Adipocyte (in vitro differentiated cells): Measurements from ENCODE around the gene IRAK1.
A peak's percentile ranks its signal among the peaks of the same experiment; 100 is the strongest.

Experiments
- DNase-seq: peaks from one replicate; pipeline ENCODE4 v3.0.0-alpha.2; 2015; ENCODE audit warnings: low read depth
- H3K27me3 ChIP-seq: replicated peaks from 2 replicates; pipeline ENCODE4 v1.7.0; 2013; ENCODE audit warnings: mild to moderate bottlenecking, low read length, moderate library complexity; ENCODE audit not compliant: control insufficient read depth, insufficient read depth
- H3K36me3 ChIP-seq: 2 replicates; pipeline ENCODE4 v1.7.0; 2013; ENCODE audit warnings: low read length, mild to moderate bottlenecking, moderate library complexity; ENCODE audit not compliant: control insufficient read depth, insufficient read depth, severe bottlenecking
- H3K4me1 ChIP-seq: 2 replicates; pipeline ENCODE4 v1.7.0; 2013; ENCODE audit warnings: mild to moderate bottlenecking, low read length, moderate library complexity; ENCODE audit not compliant: control insufficient read depth, insufficient read depth
- H3K4me3 ChIP-seq: 2 replicates; pipeline ENCODE4 v1.7.0; 2013; ENCODE audit warnings: mild to moderate bottlenecking, low read length, moderate library complexity
- H3K9ac ChIP-seq: 2 replicates; pipeline ENCODE4 v1.7.0; 2013; ENCODE audit warnings: mild to moderate bottlenecking, low read length, moderate library complexity
- H3K9me3 ChIP-seq: 2 replicates; pipeline ENCODE4 v1.7.0; 2013; ENCODE audit warnings: mild to moderate bottlenecking, low read length, moderate library complexity; ENCODE audit not compliant: control insufficient read depth

Gene IRAK1

GRCh38 chrX:153967536-153968224, 52.0 kb downstream of the IRAK1 start:
- no peaks in the 10 kb centered on the region for H3K9me3 ChIP-seq
- H3K4me3 ChIP-seq: peak overlapping the region; percentile 3
- no peaks in the 10 kb centered on the region for H3K27me3 ChIP-seq
- DNase-seq: no peak
- H3K9ac ChIP-seq: peak overlapping the region; percentile 100
- H3K36me3 ChIP-seq: peaks cover 10% of the 10 kb centered on the region
- H3K4me1 ChIP-seq: peaks cover 32% of the 10 kb centered on the region

- peaks cover 32% of the 10 kb centered on the region for H3K4me1 ChIP-seq
- H3K9me3 ChIP-seq: no peaks in the 10 kb centered on the region
- H3K4me3 ChIP-seq: no peak overlapping the region
- no peak overlapping the region for H3K9ac ChIP-seq
- no peaks in the 10 kb centered on the region for H3K27me3 ChIP-seq
- H3K36me3 ChIP-seq: peaks cover 17% of the 10 kb centered on the region
- no peak for DNase-seq
These were observed 52.7 kb downstream of the IRAK1 start for GRCh38 chrX:153966841-153967535.

- peaks cover 24% of the 10 kb centered on the region for H3K36me3 ChIP-seq
- DNase-seq: no peak
These were observed 53.4 kb downstream of the IRAK1 start for GRCh38 chrX:153966283-153966688.

GRCh38 chrX:153965406-153965805, 54.3 kb downstream of the IRAK1 start:
- Histone ChIP-seq H3K4me3 (no peak overlapping the region), H3K9ac (no peak overlapping the region), H3K36me3 (peaks cover 33% of the 10 kb centered on the region), H3K27me3 (no peaks in the 10 kb centered on the region), H3K4me1 (peaks cover 32% of the 10 kb centered on the region), H3K9me3 (no peaks in the 10 kb centered on the region)
- DNase-seq: no peak

More at GRCh38 chrX:153966283-153966688, 53.4 kb downstream of the IRAK1 start:
- Histone ChIP-seq H3K4me1 (peaks cover 32% of the 10 kb centered on the region), H3K9me3 (no peaks in the 10 kb centered on the region), H3K4me3 (no peak overlapping the region), H3K27me3 (no peaks in the 10 kb centered on the region), H3K9ac (no peak overlapping the region)

GRCh38 chrX:153964105-153964504, 55.6 kb downstream of the IRAK1 start:
- Histone ChIP-seq H3K27me3 (no peaks in the 10 kb centered on the region), H3K9ac (no peak overlapping the region), H3K36me3 (peaks cover 46% of the 10 kb centered on the region), H3K4me3 (no peak overlapping the region), H3K9me3 (no peaks in the 10 kb centered on the region), H3K4me1 (peaks cover 28% of the 10 kb centered on the region)
- no peak for DNase-seq

- DNase-seq: no peak
- Histone ChIP-seq H3K36me3 (peaks cover 52% of the 10 kb centered on the region), H3K9ac (no peak overlapping the region)
These were observed 56.2 kb downstream of the IRAK1 start for GRCh38 chrX:153963546-153963945.

GRCh38 chrX:153961292-153961691, 58.4 kb downstream of the IRAK1 start:
- Histone ChIP-seq H3K9ac (no peak overlapping the region), H3K36me3 (peaks cover 74% of the 10 kb centered on the region), H3K4me3 (no peak overlapping the region), H3K9me3 (no peaks in the 10 kb centered on the region), H3K4me1 (peaks cover 3% of the 10 kb centered on the region), H3K27me3 (no peaks in the 10 kb centered on the region)
- DNase-seq: no peak

More at GRCh38 chrX:153963546-153963945, 56.2 kb downstream of the IRAK1 start:
- no peaks in the 10 kb centered on the region for H3K9me3 ChIP-seq
- H3K27me3 ChIP-seq: no peaks in the 10 kb centered on the region
- H3K4me3 ChIP-seq: no peak overlapping the region
- H3K4me1 ChIP-seq: peaks cover 22% of the 10 kb centered on the region

- Histone ChIP-seq H3K9me3 (no peaks in the 10 kb centered on the region), H3K4me3 (no peak overlapping the region), H3K9ac (no peak overlapping the region), H3K4me1 (no peaks in the 10 kb centered on the region), H3K27me3 (no peaks in the 10 kb centered on the region), H3K36me3 (peaks cover 79% of the 10 kb centered on the region)
- no peak for DNase-seq
These were observed 58.9 kb downstream of the IRAK1 start for GRCh38 chrX:153960786-153961185.
